HepG2 (cell line): Measurements from ENCODE around the gene CLIC5. TPM values are rescaled to one million over a fixed set of nuclear protein-coding genes. Genes with fewer than 3 reads are reported as not detected.

Experiments
- ATAC-seq: fragments of 200-7000 bp; cut with Tn5 transposase; 3 replicates; pipeline ENCODE4 v1.9.1; 2020; ENCODE audit warnings: mild to moderate bottlenecking, moderate library complexity
- BruUV-seq: library from RNA; stranded (reverse); fragments of 400-500 nt; replicated peaks from 2 replicates; lab custom pipeline; 2021; lab: Mats Ljungman, UMichigan
- CTCF ChIA-PET: fragments of 300-600 bp; formaldehyde crosslinking; extraction: SDS; loops from one replicate; lab custom pipeline; 2021; ENCODE audit warnings: low total read pairs, inconsistent platforms, low intra/inter-chr PET ratio; lab: Yijun Ruan, JAX
- POLR2A ChIA-PET: fragments of 350-600 bp; sonication (Branson Sonifier 250); formaldehyde crosslinking; loops from one replicate; lab custom pipeline; 2020; ENCODE audit warnings: antibody characterized with exemption, inconsistent platforms; lab: Yijun Ruan, JAX
- DNase-seq: peaks from one replicate; pipeline ENCODE4 v3.0.0-alpha.2; 2015; ENCODE audit warnings: low spot score
- FAIRE-seq: peaks from 3 replicates; lab custom pipeline; 2011; peaks lifted over from hg19 to GRCh38; lab: Jason Lieb, UNC
- H2AFZ ChIP-seq: one replicate; pipeline ENCODE4 v1.6.1; 2011; ENCODE audit warnings: low read length, inconsistent platforms
- H3K27ac ChIP-seq: fragments of 300-600 bp; 3 replicates; pipeline ENCODE4 v1.8.0; 2011; ENCODE audit warnings: mixed run types, mild to moderate bottlenecking, mixed read lengths, low read length, inconsistent platforms; ENCODE audit not compliant: insufficient read depth; ENCODE audit errors: extremely low read length
- H3K27me3 ChIP-seq, 2 experiments: fragments of 200-600 bp in 1 of 2; 2 replicates in 1 of 2; 3 replicates in 1 of 2; pipeline versions ENCODE4 v1.6.0 to v1.8.0; 2011; ENCODE audit warnings: low read length in 2 of 2, mild to moderate bottlenecking in 2 of 2, moderate library complexity in 2 of 2, inconsistent platforms in 1 of 2; ENCODE audit not compliant: insufficient read depth in 2 of 2, control insufficient read depth in 1 of 2
- H3K36me3 ChIP-seq, 2 experiments: fragments of 200-600 bp in 1 of 2; replicated peaks in 1 of 2; 2 replicates in 1 of 2; 3 replicates in 1 of 2; pipeline versions ENCODE4 v1.5.1 to v1.8.0; 2011; ENCODE audit warnings: low read length in 2 of 2, inconsistent platforms in 1 of 2; ENCODE audit not compliant: insufficient read depth in 2 of 2, control insufficient read depth in 1 of 2
- H3K4me1 ChIP-seq: 2 replicates; pipeline ENCODE4 v1.5.1; 2012; ENCODE audit warnings: low read length, inconsistent platforms; ENCODE audit not compliant: insufficient read depth
- H3K4me2 ChIP-seq: 2 replicates; pipeline ENCODE4 v1.6.0; 2011; ENCODE audit warnings: low read depth, low read length, inconsistent platforms
- H3K4me3 ChIP-seq, 3 experiments: fragments of 200-600 bp in 1 of 3; sonication (generic), shearing (Covaris generic) in 1 of 3; replicated peaks in 1 of 3; 2 replicates each; pipeline ENCODE4 v1.5.1; 2011 to 2016; ENCODE audit warnings: low read length in 3 of 3, inconsistent platforms in 2 of 3, low read depth in 2 of 3, mild to moderate bottlenecking in 2 of 3, control low read depth in 1 of 3, mixed read lengths in 1 of 3; ENCODE audit not compliant: insufficient read depth in 1 of 3
- H3K79me2 ChIP-seq: one replicate; pipeline ENCODE4 v1.6.1; 2011; ENCODE audit warnings: low read length, inconsistent platforms; ENCODE audit not compliant: insufficient read depth
- H3K9ac ChIP-seq: 2 replicates; pipeline ENCODE4 v1.6.0; 2011; ENCODE audit warnings: mild to moderate bottlenecking, low read depth, low read length, inconsistent platforms; ENCODE audit not compliant: insufficient read depth
- H3K9me3 ChIP-seq: 2 replicates; pipeline ENCODE4 v1.5.1; 2012; ENCODE audit warnings: mild to moderate bottlenecking, low read length
- H4K20me1 ChIP-seq: 2 replicates; pipeline ENCODE4 v1.6.0; 2011; ENCODE audit warnings: inconsistent platforms, mild to moderate bottlenecking, low read length, moderate library complexity; ENCODE audit not compliant: insufficient read depth
- CTCF ChIP-seq: sonication (generic); formaldehyde crosslinking; IDR thresholded peaks from 2 replicates; pipeline ENCODE4 v1.5.0; 2020; ENCODE audit warnings: mild to moderate bottlenecking, missing genetic modification reagents, moderate library complexity
- HDAC6 ChIP-seq: fragments of 200-600 bp; sonication (generic); IDR thresholded peaks from 2 replicates; pipeline ENCODE4 v1.7.0; 2017; ENCODE audit warnings: mild to moderate bottlenecking, antibody characterized with exemption, low read length, low read depth
- HHEX ChIP-seq: IDR thresholded peaks from 2 replicates; pipeline ENCODE4 v1.6.1; 2016; ENCODE audit warnings: control low read depth
- ISX ChIP-seq: sonication (generic); formaldehyde crosslinking; conservative IDR thresholded peaks from 2 replicates; pipeline ENCODE4 v1.5.0; 2020; ENCODE audit warnings: missing genetic modification reagents
- NFYC ChIP-seq: IDR thresholded peaks from 2 replicates; pipeline ENCODE4 v1.6.1; 2016; ENCODE audit warnings: missing genetic modification reagents, missing compliant biosample characterization
- PBX3 ChIP-seq: sonication (generic); formaldehyde crosslinking; IDR thresholded peaks from 2 replicates; pipeline ENCODE4 v1.8.1; 2023; ENCODE audit warnings: missing genetic modification reagents, inconsistent platforms, borderline replicate concordance
- RAD51 ChIP-seq: fragments of 450-650 bp; IDR thresholded peaks from 2 replicates; pipeline ENCODE4 v1.6.1; 2016; ENCODE audit warnings: borderline replicate concordance
- RFX5 ChIP-seq: IDR thresholded peaks from 2 replicates; pipeline ENCODE4 v1.6.1; 2011; ENCODE audit warnings: low read depth, low read length, improper control_type of control experiment
- SATB2 ChIP-seq: sonication (generic); formaldehyde crosslinking; IDR thresholded peaks from 2 replicates; pipeline ENCODE4 v1.5.0; 2020; ENCODE audit warnings: missing genetic modification reagents
- SETDB1 ChIP-seq: sonication (generic); formaldehyde crosslinking; IDR thresholded peaks from 2 replicates; pipeline ENCODE4 v1.5.1; 2020; ENCODE audit warnings: missing genetic modification reagents, mild to moderate bottlenecking, borderline replicate concordance
- SMARCC2 ChIP-seq: fragments of 450-650 bp; IDR thresholded peaks from 2 replicates; pipeline ENCODE4 v1.6.1; 2017; ENCODE audit warnings: antibody characterized with exemption, mild to moderate bottlenecking
- ZBTB7A ChIP-seq: sonication (generic); formaldehyde crosslinking; IDR thresholded peaks from 2 replicates; pipeline ENCODE4 v1.8.0; 2022; ENCODE audit warnings: mild to moderate bottlenecking, missing genetic modification reagents
- ZNF276 ChIP-seq: sonication (generic); formaldehyde crosslinking; IDR thresholded peaks from 2 replicates; pipeline ENCODE4 v1.4.0; 2020; ENCODE audit warnings: mild to moderate bottlenecking, low read depth, missing genetic modification reagents
- ZSCAN12 ChIP-seq: sonication (generic); formaldehyde crosslinking; IDR thresholded peaks from 2 replicates; pipeline ENCODE4 v1.9.0; 2021; ENCODE audit warnings: mild to moderate bottlenecking, missing genetic modification reagents
- in situ Hi-C: cut with HindIII; loops from 2 replicates; pipeline ENCODE4 v1.10.0; 2017; ENCODE audit warnings: low pct_unique_long_range_greater_than_20kb; ENCODE audit not compliant: extremely low pct_ligation_motif_present
- intact Hi-C: fragments of 100-400 bp; cut with micrococcal nuclease; formaldehyde crosslinking; loops from one replicate; pipeline ENCODE4 v1.10.0; 2022; ENCODE audit not compliant: unreplicated experiment
- polyA plus RNA-seq, 8 experiments: library from polyadenylated mRNA; depleted of rRNA in 3 of 8; stranded (reverse) in 7 of 8; unstranded in 1 of 8; fragments of >200 nt; fragmentation: Illumina TruSeq in 4 of 8; extraction: Trizol in 4 of 8; gene quantifications; 2 replicates each; pipeline versions ENCODE4 v1.2.1 to v1.2.3, GENCODE V29; 2011 to 2016; ENCODE audit warnings: low read depth in 4 of 8, missing spikeins in 1 of 8, mixed read lengths in 1 of 8; ENCODE audit not compliant: insufficient read depth in 1 of 8
- total RNA-seq, 5 experiments: library from RNA; depleted of rRNA; stranded (reverse); fragments of >200 nt; fragmentation: Illumina TruSeq; extraction: Trizol; gene quantifications; 2 replicates each; pipeline ENCODE4 v1.2.3, GENCODE V29; 2016; ENCODE audit warnings: low read depth in 1 of 5

Gene CLIC5
- total and polyA plus RNA-seq, 2 of the 13 experiments (the other 11 are each of a cell fraction or from before 2014, with no cell fraction given), result not detected

GRCh38 chr6:46051962-46052361 is 36.3 kb upstream of the CLIC5 start:
- in situ Hi-C loops (no loop called here), intact Hi-C loops (no loop called here)
- FAIRE-seq, result no peak
- Histone ChIP-seq H3K36me3 (no peaks in the 10 kb centered on the region), H3K79me2 (no peaks in the 10 kb centered on the region), H3K4me2 (no peak overlapping the region), H3K27me3 (no peaks in the 10 kb centered on the region; a peak in 1 of 5 replicates), H3K27ac (no peak overlapping the region), H3K9me3 (no peaks in the 10 kb centered on the region; the same call in 1 of the 2 replicates), H3K4me1 (no peaks in the 10 kb centered on the region), H3K4me3 (no peak overlapping the region), H4K20me1 (no peaks in the 10 kb centered on the region), H3K9ac (no peak overlapping the region), H2AFZ (no peak overlapping the region)
- no TSS peak for BruUV-seq
- no peak for ATAC-seq
- POLR2A ChIA-PET, result no interaction called here
- TF ChIP-seq PBX3 (CRISPR knock-in tag), result no peak
- TF ChIP-seq CTCF (CRISPR knock-in tag), result no peak
- TF ChIP-seq HDAC6, result no peak
- no peak for TF ChIP-seq RAD51
- no peak for TF ChIP-seq ZNF276 (CRISPR knock-in tag)
- TF ChIP-seq NFYC, result no peak
- TF ChIP-seq RFX5, result no peak
- no peak for TF ChIP-seq ISX (CRISPR knock-in tag)
- TF ChIP-seq ZBTB7A, result no peak
- TF ChIP-seq ZSCAN12 (CRISPR knock-in tag), result no peak
- TF ChIP-seq SATB2 (CRISPR knock-in tag), result no peak
- no peak for TF ChIP-seq SMARCC2
- no peak for TF ChIP-seq HHEX (CRISPR knock-in tag)
- no peak for TF ChIP-seq SETDB1
- CTCF ChIA-PET, result no interaction called here
- no peak for DNase-seq
